Caco-2 (cell line): ENCODE results near the gene SLC22A13. TPM values are rescaled to one million over a fixed set of nuclear protein-coding genes. Genes with fewer than 3 reads are reported as not detected.

Experiments
- BruUV-seq: library from RNA; stranded (reverse); fragments of 400-500 nt; replicated peaks from 2 replicates; lab custom pipeline; 2021; lab: Mats Ljungman, UMichigan
- CTCF ChIA-PET: fragments of 300-600 bp; sonication (Branson Sonifier 250); formaldehyde crosslinking; loops from one replicate; lab custom pipeline; 2022; ENCODE audit warnings: antibody characterized with exemption; lab: Charles Lee
- POLR2A ChIA-PET: fragments of 300-600 bp; sonication (Branson Sonifier 250); formaldehyde crosslinking; loops from one replicate; lab custom pipeline; 2022; ENCODE audit warnings: antibody characterized with exemption; lab: Charles Lee
- DNase-seq, 2 experiments: peaks; one replicate each; pipeline versions ENCODE4 v3.0.0 to v3.0.0-alpha.2; 2020 to 2022
- H3K27me3 ChIP-seq: replicated peaks from 2 replicates; pipeline ENCODE4 v1.6.0; 2011; ENCODE audit warnings: low read length; ENCODE audit not compliant: control insufficient read depth, insufficient read depth
- H3K36me3 ChIP-seq: 2 replicates; pipeline ENCODE4 v1.5.1; 2011; ENCODE audit warnings: low read length; ENCODE audit not compliant: control insufficient read depth, insufficient read depth
- H3K4me1 ChIP-seq: fragments of 250-450 bp; sonication (Bioruptor Pico); 2 replicates; pipeline ENCODE4 v1.5.1; 2020; ENCODE audit warnings: mild to moderate bottlenecking
- H3K4me3 ChIP-seq: 2 replicates; pipeline ENCODE4 v1.5.1; 2011; ENCODE audit warnings: low read depth, mild to moderate bottlenecking, control low read depth, low read length
- H3K9me3 ChIP-seq: fragments of 250-450 bp; sonication (Bioruptor Pico); 2 replicates; pipeline ENCODE4 v1.5.1; 2020; ENCODE audit warnings: mild to moderate bottlenecking, moderate library complexity
- H3K27ac Mint-ChIP-seq: one replicate; pipeline ENCODE4 v1.8.0; 2022; ENCODE audit warnings: mixed read lengths; ENCODE audit not compliant: unreplicated experiment
- H3K27me3 Mint-ChIP-seq: one replicate; pipeline ENCODE4 v1.8.0; 2022; ENCODE audit warnings: mixed read lengths; ENCODE audit not compliant: insufficient read depth, unreplicated experiment
- H3K36me3 Mint-ChIP-seq: one replicate; pipeline ENCODE4 v1.8.0; 2022; ENCODE audit warnings: mild to moderate bottlenecking, mixed read lengths; ENCODE audit not compliant: insufficient read depth, unreplicated experiment
- H3K4me1 Mint-ChIP-seq: one replicate; pipeline ENCODE4 v1.8.0; 2022; ENCODE audit warnings: low read depth, mixed read lengths; ENCODE audit not compliant: unreplicated experiment
- H3K4me3 Mint-ChIP-seq: one replicate; pipeline ENCODE4 v1.8.0; 2022; ENCODE audit warnings: mild to moderate bottlenecking, moderate library complexity, mixed read lengths; ENCODE audit not compliant: unreplicated experiment
- H3K9me3 Mint-ChIP-seq: one replicate; pipeline ENCODE4 v1.8.0; 2022; ENCODE audit warnings: mixed read lengths; ENCODE audit not compliant: unreplicated experiment
- intact Hi-C: fragments of 100-400 bp; cut with micrococcal nuclease; formaldehyde crosslinking; loops from one replicate; pipeline ENCODE4 v1.10.0; 2022; ENCODE audit not compliant: unreplicated experiment
- total RNA-seq: library from RNA; stranded (reverse); gene quantifications from 2 replicates; pipeline ENCODE4 v1.2.3, GENCODE V29; 2022
- TF ChIP-seq, protein P1 (sequence below), 2 experiments: fragments of 200-600 bp in 1 of 2; IDR thresholded peaks; 1 replicate in 1 of 2; 2 replicates in 1 of 2; pipeline versions ENCODE4 v1.5.1 to v1.8.0; 2011 to 2022; ENCODE audit warnings: antibody characterized with exemption in 1 of 2, control low read depth in 1 of 2, inconsistent platforms in 1 of 2, low read depth in 1 of 2, low read length in 1 of 2, mild to moderate bottlenecking in 1 of 2, moderate library complexity in 1 of 2; ENCODE audit not compliant: insufficient read depth in 1 of 2, severe bottlenecking in 1 of 2, unreplicated experiment in 1 of 2

The SLC22A13 gene
- total RNA-seq, 1 experiment from 2014 or later: 0.36 TPM

DNA sequence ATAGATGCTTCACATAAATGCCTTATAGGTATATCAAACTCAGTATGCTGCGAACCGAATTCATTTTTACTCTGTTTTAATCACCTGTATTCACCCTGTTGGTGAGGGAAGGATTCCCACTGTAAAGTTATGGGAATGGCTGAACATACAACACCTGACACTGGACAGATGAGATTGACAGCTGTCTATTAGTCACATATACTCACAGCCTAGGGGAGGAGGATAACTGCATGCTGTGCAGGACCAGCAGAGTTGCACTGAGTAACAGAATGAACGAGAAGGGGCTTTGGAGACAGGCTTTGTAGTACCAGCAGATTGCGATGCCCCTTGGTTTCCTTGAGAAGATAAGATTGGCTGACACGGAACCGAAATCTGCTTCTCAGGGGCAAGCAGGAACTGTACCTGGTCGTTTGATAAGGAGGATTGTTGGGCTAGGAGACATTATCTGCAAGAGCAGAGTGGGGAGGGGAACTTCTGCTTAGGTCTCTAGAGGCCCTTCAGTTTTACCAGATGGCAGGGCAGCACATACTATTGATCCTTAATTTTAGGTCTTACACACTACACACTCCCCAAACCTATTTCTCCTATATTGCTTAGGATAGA, 43.5 kb upstream of the SLC22A13 start:
- CTCF ChIA-PET: no interaction called here

DNA sequence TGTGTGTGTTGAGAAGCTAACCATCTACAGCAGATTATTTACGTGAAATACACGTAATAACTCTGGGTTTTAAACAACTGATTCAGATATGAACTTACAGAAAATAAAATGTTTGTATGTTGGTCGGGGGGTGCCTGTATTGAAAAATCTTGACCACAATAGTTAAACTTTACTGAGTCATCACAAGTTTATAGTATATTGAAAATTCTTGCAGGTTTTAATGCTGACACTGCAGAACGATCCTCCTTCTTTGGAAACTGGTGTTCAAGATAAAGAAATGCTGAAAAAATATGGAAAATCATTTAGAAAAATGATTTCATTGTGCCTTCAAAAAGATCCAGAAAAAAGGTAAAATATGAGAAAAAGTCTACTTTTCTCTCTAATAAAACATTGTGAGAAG, 41.3 kb upstream of the SLC22A13 start:
- Histone ChIP-seq H3K4me3 (no peak overlapping the region), H3K9me3 (no peaks in the 10 kb centered on the region), H3K4me1 (peaks cover 4% of the 10 kb centered on the region; the same call in 1 of the 2 replicates), H3K27me3 (no peaks in the 10 kb centered on the region), H3K36me3 (peaks cover 3% of the 10 kb centered on the region; the same call in 1 of the 2 replicates)
- Mint-ChIP-seq H3K4me1 (no peaks in the 10 kb centered on the region), H3K36me3 (peaks cover 41% of the 10 kb centered on the region), H3K9me3 (no peaks in the 10 kb centered on the region), H3K27ac (no peak overlapping the region), H3K27me3 (no peaks in the 10 kb centered on the region), H3K4me3 (no peak overlapping the region)
- CTCF ChIA-PET: no interaction called here
- no peak for DNase-seq
- POLR2A ChIA-PET: no interaction called here
- intact Hi-C loops: no loop called here
- TF ChIP-seq, protein P1, sequence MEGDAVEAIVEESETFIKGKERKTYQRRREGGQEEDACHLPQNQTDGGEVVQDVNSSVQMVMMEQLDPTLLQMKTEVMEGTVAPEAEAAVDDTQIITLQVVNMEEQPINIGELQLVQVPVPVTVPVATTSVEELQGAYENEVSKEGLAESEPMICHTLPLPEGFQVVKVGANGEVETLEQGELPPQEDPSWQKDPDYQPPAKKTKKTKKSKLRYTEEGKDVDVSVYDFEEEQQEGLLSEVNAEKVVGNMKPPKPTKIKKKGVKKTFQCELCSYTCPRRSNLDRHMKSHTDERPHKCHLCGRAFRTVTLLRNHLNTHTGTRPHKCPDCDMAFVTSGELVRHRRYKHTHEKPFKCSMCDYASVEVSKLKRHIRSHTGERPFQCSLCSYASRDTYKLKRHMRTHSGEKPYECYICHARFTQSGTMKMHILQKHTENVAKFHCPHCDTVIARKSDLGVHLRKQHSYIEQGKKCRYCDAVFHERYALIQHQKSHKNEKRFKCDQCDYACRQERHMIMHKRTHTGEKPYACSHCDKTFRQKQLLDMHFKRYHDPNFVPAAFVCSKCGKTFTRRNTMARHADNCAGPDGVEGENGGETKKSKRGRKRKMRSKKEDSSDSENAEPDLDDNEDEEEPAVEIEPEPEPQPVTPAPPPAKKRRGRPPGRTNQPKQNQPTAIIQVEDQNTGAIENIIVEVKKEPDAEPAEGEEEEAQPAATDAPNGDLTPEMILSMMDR (IDR thresholded peaks at IDR 0.05; ENCODE audit: insufficient read depth in 1 of 2, low read depth in 1 of 2, low read length in 1 of 2, severe bottlenecking in 1 of 2, unreplicated experiment in 1 of 2): no peak
- no TSS peak for BruUV-seq

More for the DNA sequence above, 43.5 kb upstream of the SLC22A13 start:
- H3K9me3 ChIP-seq: no peaks in the 10 kb centered on the region
- no peaks in the 10 kb centered on the region; the same call in 1 of the 2 replicates for H3K36me3 ChIP-seq
- no peak overlapping the region for H3K27ac Mint-ChIP-seq
- POLR2A ChIA-PET: no interaction called here
- intact Hi-C loops: no loop called here
- TF ChIP-seq, protein P1 (IDR thresholded peaks at IDR 0.05; ENCODE audit: insufficient read depth in 1 of 2, low read depth in 1 of 2, low read length in 1 of 2, severe bottlenecking in 1 of 2, unreplicated experiment in 1 of 2): no peak
- H3K4me3 ChIP-seq: no peak overlapping the region
- peaks cover 38% of the 10 kb centered on the region for H3K36me3 Mint-ChIP-seq
- H3K27me3 ChIP-seq: no peaks in the 10 kb centered on the region
- H3K4me1 ChIP-seq: no peaks in the 10 kb centered on the region
- H3K4me1 Mint-ChIP-seq: no peaks in the 10 kb centered on the region
- no peak overlapping the region for H3K4me3 Mint-ChIP-seq
- no TSS peak for BruUV-seq
- no peak for DNase-seq
- H3K9me3 Mint-ChIP-seq: no peaks in the 10 kb centered on the region
- no peaks in the 10 kb centered on the region for H3K27me3 Mint-ChIP-seq

DNA sequence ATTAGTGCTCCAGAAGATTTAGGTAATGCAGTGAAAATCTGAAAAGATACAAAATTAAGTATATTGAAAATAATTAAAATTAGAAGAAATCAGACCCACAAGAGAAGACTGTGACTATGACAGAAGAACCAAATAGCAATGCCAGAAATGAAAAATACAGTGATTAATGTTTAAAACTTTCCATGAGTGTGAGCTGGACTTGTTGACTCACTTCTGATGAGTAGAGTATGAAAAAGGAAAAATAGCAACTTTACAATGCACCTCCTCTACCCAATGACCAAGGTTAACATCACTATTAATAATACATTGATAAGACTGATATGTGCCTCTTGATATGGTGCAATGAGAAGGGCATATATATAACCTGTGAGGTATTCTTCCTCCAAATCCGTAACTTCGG, 39.3 kb upstream of the SLC22A13 start:
- Histone ChIP-seq H3K27me3 (no peaks in the 10 kb centered on the region), H3K4me3 (no peak overlapping the region), H3K4me1 (peaks cover 4% of the 10 kb centered on the region; the same call in 1 of the 2 replicates), H3K9me3 (no peaks in the 10 kb centered on the region), H3K36me3 (peaks cover 3% of the 10 kb centered on the region; the same call in 1 of the 2 replicates)
- Mint-ChIP-seq H3K27ac (no peak overlapping the region), H3K4me3 (no peak overlapping the region), H3K4me1 (no peaks in the 10 kb centered on the region), H3K36me3 (peaks cover 41% of the 10 kb centered on the region), H3K9me3 (no peaks in the 10 kb centered on the region), H3K27me3 (no peaks in the 10 kb centered on the region)
- no peak for DNase-seq
- ChIA-PET POLR2A (no interaction called here), CTCF (no interaction called here)
- BruUV-seq: TSS peak; percentile 17
- intact Hi-C loops: no loop called here
- TF ChIP-seq, protein P1 (IDR thresholded peaks at IDR 0.05; ENCODE audit: insufficient read depth in 1 of 2, low read depth in 1 of 2, low read length in 1 of 2, severe bottlenecking in 1 of 2, unreplicated experiment in 1 of 2): no peak
